Activated CD4-positive, CD25-positive, alpha-beta regulatory T cell (primary cell): ENCODE results near the gene EZR.

Experiments used
- DNase-seq, 4 experiments: peaks; one replicate each; lab custom pipeline; 2025; lab: John Stamatoyannopoulos, UW

Gene EZR

GRCh38 chr6:158760618-158761250, 58.4 kb downstream of the EZR start:
- no peak for DNase-seq

GRCh38 chr6:158759966-158760617, 59.1 kb downstream of the EZR start:
- no peak for DNase-seq

DNA sequence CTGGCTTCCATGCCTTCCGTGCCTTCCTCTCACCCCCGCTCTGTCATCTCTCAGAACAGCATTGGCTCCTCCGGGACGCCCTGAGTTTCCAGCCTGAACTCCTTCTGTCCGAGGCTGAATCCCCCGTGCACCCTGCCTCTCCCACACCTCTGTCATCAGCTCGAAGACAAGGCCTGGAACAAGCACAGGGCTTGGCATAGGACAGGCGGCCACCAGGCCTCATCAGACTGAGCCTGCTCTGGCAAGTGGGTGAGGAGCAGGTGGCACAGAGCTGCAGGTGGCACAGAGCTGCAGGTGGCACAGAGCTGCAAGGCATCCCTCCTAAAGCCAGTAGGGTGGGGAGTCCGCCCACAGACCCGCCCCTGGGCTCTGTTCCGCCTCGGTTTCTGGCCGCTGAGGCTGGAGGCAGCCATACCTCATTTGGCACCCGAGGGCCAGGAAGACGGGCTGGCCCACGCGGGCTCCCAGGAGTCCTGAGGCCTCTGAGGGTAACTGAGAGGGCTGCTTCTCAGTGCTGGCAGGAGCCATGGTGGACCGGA, 60.2 kb downstream of the EZR start:
- no peak for DNase-seq

DNA sequence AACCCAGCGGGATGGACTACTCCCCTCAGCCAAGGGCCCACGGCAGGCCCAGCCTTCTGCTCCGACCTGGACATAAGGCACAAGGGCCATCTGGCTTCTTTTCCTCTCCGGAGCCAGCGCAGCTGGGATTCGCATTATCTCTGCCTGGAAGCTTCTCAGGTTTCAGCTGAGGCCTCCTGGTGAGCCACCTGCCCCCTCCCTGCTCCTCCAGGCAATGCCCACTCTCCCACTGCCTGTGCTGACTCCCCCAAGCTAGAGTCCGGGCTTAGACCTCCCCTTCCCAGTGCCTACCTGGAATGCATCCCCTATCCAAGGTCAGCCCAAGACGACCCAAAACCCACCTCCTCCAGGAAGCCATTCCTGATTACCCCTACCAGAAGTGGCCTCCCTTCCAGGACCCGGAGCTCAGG, 60.7 kb downstream of the EZR start:
- DNase-seq = no peak

DNA sequence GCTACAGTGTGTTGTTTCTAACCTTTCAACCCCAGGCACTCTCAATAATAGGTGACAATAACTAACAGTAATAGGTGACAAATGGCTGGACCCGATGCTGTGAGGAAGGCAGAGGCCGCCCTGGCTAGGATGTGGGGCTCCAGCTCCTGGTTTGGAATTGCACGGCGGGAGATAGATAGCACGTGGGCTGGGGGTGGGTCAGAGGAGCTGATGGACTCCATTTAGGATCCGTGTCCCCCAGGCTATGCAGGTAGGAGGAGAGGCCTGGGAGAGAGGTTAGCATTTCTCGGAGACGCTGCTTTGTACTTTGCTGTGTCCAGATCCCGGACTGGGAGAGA, 61.4 kb downstream of the EZR start:
- no peak for DNase-seq

DNA sequence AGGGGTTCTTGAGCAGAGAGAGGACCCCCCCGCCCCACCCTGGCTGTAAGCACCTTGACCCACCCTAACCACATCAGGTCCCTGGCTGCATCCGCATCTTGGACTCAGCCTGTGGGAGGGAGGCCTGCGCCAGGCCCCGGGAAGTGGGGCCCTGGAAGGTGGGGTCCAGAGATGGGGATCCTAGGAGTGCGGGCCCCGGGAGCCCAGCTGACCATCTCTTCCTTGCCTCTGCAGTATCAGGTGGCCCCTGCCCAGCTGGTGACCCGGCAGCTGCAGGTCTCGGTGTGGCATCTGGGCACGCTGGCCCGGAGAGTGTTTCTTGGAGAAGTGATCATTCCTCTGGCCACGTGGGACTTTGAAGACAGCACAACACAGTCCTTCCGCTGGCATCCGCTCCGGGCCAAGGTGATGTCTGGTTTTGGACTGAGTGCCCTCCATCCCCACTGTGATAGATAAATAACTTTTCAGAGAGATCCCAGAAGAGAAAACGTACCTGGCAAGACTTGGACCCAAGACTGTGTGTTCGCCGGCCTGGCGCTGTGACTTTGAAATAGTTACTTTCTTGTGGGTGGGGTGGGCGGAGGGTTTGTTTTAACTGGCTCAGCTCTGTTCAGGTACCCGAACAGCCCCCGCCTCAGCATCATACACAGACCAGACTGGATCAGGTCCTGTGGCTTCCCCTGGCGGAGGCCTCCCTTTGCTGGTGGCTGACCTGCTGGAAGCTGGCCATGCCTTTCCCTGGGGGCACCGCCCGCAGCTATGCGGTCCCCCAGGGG, 62.0 kb downstream of the EZR start:
- no peak for DNase-seq

GRCh38 chr6:158756126-158756525, 63.0 kb downstream of the EZR start:
- no peak for DNase-seq

- DNase-seq = no peak
These were observed 63.5 kb downstream of the EZR start for GRCh38 chr6:158755636-158756035.

GRCh38 chr6:158754738-158755137, 64.4 kb downstream of the EZR start:
- DNase-seq = no peak

GRCh38 chr6:158753811-158754210, 65.4 kb downstream of the EZR start:
- no peak for DNase-seq

GRCh38 chr6:158752613-158753012, 66.6 kb downstream of the EZR start:
- no peak for DNase-seq

DNA sequence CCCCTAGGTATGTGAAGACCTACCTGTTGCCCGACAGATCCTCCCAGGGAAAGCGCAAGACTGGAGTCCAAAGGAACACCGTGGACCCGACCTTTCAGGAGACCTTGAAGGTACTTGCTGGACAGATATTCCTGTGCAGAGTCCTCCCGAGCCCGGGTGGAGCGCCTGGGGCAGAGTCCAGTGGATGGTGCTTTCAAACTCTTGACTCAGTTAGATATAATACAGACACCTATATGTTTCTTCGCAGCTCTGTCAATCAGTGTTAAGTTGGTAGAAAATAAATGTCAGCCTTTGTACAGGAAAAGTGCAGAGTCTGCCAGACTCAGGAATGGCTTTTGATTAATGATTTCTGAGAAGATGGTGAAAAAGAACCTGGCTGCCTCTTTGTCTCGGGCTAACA, 67.2 kb downstream of the EZR start:
- DNase-seq = no peak

DNA sequence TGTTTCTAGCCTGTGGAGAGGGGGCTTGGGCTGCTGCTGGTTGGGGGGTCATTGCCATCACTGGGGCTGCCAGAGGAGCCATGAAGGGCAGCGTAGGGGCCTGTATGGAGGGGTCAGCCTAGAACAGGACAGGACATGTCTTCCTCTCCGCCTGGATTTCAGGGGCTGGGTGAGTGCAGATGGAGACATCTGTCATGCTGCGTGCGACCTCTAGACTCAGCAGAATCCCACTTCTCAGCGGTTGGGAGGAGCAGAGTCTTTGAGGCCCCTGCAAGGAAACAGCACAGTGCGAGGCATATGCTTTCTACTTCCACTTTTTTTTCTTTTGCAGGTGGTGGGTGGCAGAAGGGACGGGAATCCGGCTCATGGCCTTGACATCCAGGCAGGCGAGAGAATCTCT, 67.9 kb downstream of the EZR start:
- no peak for DNase-seq

GRCh38 chr6:158744986-158745430, 74.2 kb downstream of the EZR start:
- no peak for DNase-seq

GRCh38 chr6:158743033-158743651, 76.0 kb downstream of the EZR start:
- DNase-seq = no peak

DNA sequence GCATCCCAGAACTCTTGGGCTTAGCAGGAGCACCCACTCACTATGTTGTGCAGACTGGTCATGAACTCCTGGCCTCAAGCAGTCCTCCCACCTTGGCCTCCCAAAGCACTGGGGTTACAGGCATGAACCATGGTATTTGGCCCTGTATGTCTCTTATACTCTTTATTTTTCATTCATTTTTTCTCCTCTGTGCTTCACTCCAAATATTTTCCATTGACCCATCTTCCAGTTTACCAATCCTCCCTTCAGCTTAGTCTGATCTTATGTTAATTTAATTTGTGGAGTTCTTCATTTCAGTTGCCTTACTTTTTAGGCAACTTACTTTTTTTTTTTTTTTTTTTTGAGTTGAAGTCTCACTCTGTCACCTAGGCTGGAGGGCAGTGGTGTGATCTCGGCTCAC, 79.5 kb downstream of the EZR start:
- DNase-seq = no peak

DNA sequence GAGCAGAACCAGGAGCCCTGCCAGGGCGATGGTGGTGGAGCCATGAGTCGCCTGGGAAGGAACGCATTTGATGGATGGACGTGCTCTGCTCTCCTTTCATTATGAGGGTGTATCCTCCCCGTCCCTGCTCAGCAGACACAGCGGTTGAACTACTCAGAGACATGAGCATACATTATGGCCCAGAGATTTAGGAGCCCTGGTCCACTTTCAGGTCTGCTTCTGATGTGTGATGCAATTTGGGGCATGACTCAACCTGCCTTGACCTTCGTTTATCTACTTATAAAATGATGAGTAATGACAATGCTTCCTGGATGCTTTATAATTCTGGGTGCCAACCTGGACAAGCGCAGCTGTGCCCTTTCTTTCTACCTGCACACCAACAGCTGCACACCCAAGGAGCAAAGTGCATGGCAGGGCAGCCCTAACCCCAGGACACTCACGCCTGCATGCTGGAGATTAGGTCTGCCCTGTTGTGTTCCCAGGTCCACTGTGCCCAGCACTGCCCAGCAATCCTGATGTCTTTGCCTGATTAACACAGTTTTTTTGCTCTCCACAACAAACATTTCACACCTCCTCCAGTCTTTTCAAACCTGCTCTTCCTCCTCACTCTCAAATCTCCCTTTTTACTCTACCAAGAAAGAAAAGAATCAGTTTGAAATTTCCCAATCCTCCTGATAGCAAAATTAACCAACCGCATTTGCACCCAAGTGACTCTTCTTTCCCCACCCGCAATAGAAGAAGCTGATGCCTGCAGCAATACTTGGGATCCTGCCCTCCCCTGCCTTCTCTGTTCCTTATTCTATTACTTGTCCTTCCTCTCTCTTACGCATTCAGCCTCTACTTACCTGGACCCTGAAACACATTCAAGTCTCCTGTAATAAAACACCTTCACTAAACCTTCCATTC, 81.2 kb downstream of the EZR start:
- no peak for DNase-seq

- no peak for DNase-seq
These were observed 82.0 kb downstream of the EZR start for GRCh38 chr6:158737082-158737709.

- DNase-seq = no peak
These were observed 84.2 kb downstream of the EZR start for GRCh38 chr6:158735009-158735408.

- DNase-seq = no peak
These were observed 88.6 kb downstream of the EZR start for GRCh38 chr6:158730541-158730907.

DNA sequence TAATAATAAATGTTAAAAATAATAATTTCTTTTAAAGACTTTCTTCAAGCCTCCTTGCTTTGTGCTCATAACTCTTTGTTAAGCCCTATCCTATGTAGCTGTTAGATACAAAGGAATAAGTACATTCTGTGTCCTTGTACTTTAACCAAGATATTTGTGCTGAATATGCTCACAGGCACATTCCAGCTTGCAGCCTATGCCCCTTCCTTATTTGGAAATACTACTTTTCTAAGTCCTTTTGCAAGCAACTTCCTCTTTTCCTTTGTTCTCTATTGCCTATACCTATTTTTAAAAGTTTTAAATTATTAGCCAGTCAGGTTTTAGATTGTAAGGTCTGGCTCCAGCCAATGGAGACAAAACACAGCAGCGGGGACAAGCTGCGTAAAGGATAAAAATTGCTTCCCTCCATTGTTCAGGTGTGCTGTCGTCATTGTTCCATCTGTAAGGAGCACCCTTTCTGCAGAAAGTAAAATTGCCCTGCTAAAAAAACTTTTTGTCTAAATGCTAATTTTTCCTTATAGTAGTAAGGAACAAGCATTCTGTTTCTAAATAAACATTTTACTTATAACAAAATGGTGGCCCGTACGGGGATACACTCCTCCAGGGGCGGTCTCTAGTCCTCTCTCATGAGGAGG, 89.1 kb downstream of the EZR start:
- DNase-seq = no peak
